Mesenchymal stem cell (in vitro differentiated cells and primary cell): ENCODE results near the gene RTN1.

Experiments
- DNase-seq: peaks from one replicate; pipeline ENCODE4 v3.0.0-alpha.2; 2013
- H2AFZ ChIP-seq: one replicate; pipeline ENCODE4 v1.6.1; 2013; ENCODE audit warnings: low read depth, mild to moderate bottlenecking, control low read depth, inconsistent platforms, low read length, moderate library complexity
- H2AK5ac ChIP-seq: 2 replicates; pipeline ENCODE4 v1.6.1; 2013; ENCODE audit warnings: low read length, moderate library complexity, mild to moderate bottlenecking, inconsistent platforms; ENCODE audit not compliant: severe bottlenecking
- H2BK120ac ChIP-seq: one replicate; pipeline ENCODE4 v1.6.1; 2013; ENCODE audit warnings: low read depth, mild to moderate bottlenecking, inconsistent platforms, low read length, moderate library complexity
- H2BK12ac ChIP-seq, 2 experiments: one replicate each; pipeline ENCODE4 v1.6.1; 2013; ENCODE audit warnings: inconsistent platforms in 2 of 2, low read length in 2 of 2, mild to moderate bottlenecking in 2 of 2, moderate library complexity in 2 of 2, control low read depth in 1 of 2
- H2BK15ac ChIP-seq: one replicate; pipeline ENCODE4 v1.6.1; 2013; ENCODE audit warnings: mild to moderate bottlenecking, low read depth, inconsistent platforms; ENCODE audit not compliant: poor library complexity, severe bottlenecking
- H2BK5ac ChIP-seq: 2 replicates; pipeline ENCODE4 v1.6.1; 2013; ENCODE audit warnings: low read depth, mild to moderate bottlenecking, low read length, control low read depth, inconsistent platforms; ENCODE audit not compliant: poor library complexity, severe bottlenecking
- H3K14ac ChIP-seq, 2 experiments: one replicate each; pipeline ENCODE4 v1.6.1; 2013; ENCODE audit warnings: inconsistent platforms in 2 of 2, low read length in 2 of 2, control low read depth in 1 of 2, mild to moderate bottlenecking in 1 of 2, moderate library complexity in 1 of 2
- H3K18ac ChIP-seq, 2 experiments: one replicate each; pipeline ENCODE4 v1.6.1; 2013; ENCODE audit warnings: inconsistent platforms in 2 of 2, low read length in 2 of 2, control low read depth in 1 of 2, low read depth in 1 of 2, mild to moderate bottlenecking in 1 of 2
- H3K23ac ChIP-seq, 2 experiments: one replicate each; pipeline ENCODE4 v1.6.1; 2013; ENCODE audit warnings: inconsistent platforms in 2 of 2, low read length in 2 of 2, mild to moderate bottlenecking in 2 of 2, moderate library complexity in 2 of 2, control low read depth in 1 of 2
- H3K27ac ChIP-seq: 2 replicates; pipeline ENCODE4 v1.5.1; 2013; ENCODE audit warnings: mild to moderate bottlenecking, moderate library complexity, low read length, control low read depth, inconsistent platforms; ENCODE audit not compliant: poor library complexity, severe bottlenecking
- H3K27me3 ChIP-seq, 2 experiments: 2 replicates each; pipeline versions ENCODE4 v1.6.1 to v1.7.0; 2013; ENCODE audit warnings: low read length in 2 of 2, mild to moderate bottlenecking in 2 of 2, moderate library complexity in 2 of 2, control low read depth in 1 of 2, inconsistent platforms in 1 of 2; ENCODE audit not compliant: control insufficient read depth in 1 of 2, insufficient read depth in 1 of 2
- H3K36me3 ChIP-seq, 2 experiments: 2 replicates each; pipeline versions ENCODE4 v1.6.1 to v1.7.0; 2013; ENCODE audit warnings: low read length in 2 of 2, control low read depth in 1 of 2, inconsistent platforms in 1 of 2, low read depth in 1 of 2, mild to moderate bottlenecking in 1 of 2; ENCODE audit not compliant: insufficient read depth in 2 of 2, control insufficient read depth in 1 of 2
- H3K4ac ChIP-seq, 2 experiments: one replicate each; pipeline ENCODE4 v1.6.1; 2013; ENCODE audit warnings: inconsistent platforms in 2 of 2, low read length in 2 of 2, mild to moderate bottlenecking in 2 of 2, moderate library complexity in 2 of 2, control low read depth in 1 of 2, low read depth in 1 of 2
- H3K4me1 ChIP-seq: 2 replicates; pipeline ENCODE4 v1.6.1; 2013; ENCODE audit warnings: low read depth, low read length, control low read depth; ENCODE audit not compliant: control insufficient read depth, insufficient read depth
- H3K4me2 ChIP-seq: 2 replicates; pipeline ENCODE4 v1.6.1; 2013; ENCODE audit warnings: low read length, mild to moderate bottlenecking, inconsistent platforms; ENCODE audit not compliant: poor library complexity, severe bottlenecking
- H3K4me3 ChIP-seq, 2 experiments: 2 replicates each; pipeline versions ENCODE4 v1.5.1 to v1.7.0; 2013; ENCODE audit warnings: low read length in 2 of 2, mild to moderate bottlenecking in 2 of 2, control low read depth in 1 of 2, low read depth in 1 of 2; ENCODE audit not compliant: insufficient read depth in 1 of 2
- H3K79me1 ChIP-seq: replicated peaks from 2 replicates; pipeline ENCODE4 v1.6.1; 2013; ENCODE audit warnings: mild to moderate bottlenecking, control low read depth, low read length, inconsistent platforms; ENCODE audit not compliant: poor library complexity, severe bottlenecking
- H3K9ac ChIP-seq: 2 replicates; pipeline ENCODE4 v1.7.0; 2013; ENCODE audit warnings: mild to moderate bottlenecking, low read length, moderate library complexity
- H3K9me3 ChIP-seq: 2 replicates; pipeline ENCODE4 v1.7.0; 2013; ENCODE audit warnings: mild to moderate bottlenecking, low read length; ENCODE audit not compliant: control insufficient read depth
- H4K8ac ChIP-seq: one replicate; pipeline ENCODE4 v1.6.1; 2013; ENCODE audit warnings: inconsistent platforms, mild to moderate bottlenecking, low read length, moderate library complexity
- H4K91ac ChIP-seq: one replicate; pipeline ENCODE4 v1.6.1; 2013; ENCODE audit warnings: mild to moderate bottlenecking, low read length, inconsistent platforms
- whole genome bisulfite sequencing: methylation state at CpG from one replicate; pipeline ENCODE4 v1.1.7; 2013; ENCODE audit warnings: mixed read lengths; 5-methylcytosine and 5-hydroxymethylcytosine counted together

Gene RTN1

DNA sequence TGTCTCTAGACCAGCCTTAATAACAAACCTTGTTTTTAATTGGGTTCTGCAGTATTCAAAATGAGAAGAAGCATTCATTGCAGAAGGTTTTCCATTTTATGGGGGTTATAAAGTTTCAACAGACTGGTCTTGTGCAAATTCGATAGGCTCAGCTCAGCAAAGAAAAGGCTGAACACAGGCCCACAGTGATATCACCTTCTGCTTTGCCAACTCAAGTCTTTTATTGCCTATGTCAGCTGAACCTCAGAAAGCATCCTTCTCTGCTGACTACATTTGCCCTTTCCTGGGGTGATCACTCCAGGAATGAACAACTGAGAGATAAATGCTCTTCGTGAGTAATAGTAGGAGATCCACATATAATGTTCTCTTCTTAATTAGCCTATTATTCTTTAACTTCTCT lies 159.5 kb downstream of the RTN1 start:
- Histone ChIP-seq H3K4me2 (no peak overlapping the region), H3K36me3 (no peaks in the 10 kb centered on the region), H3K23ac (no peak overlapping the region), H2BK120ac (no peak overlapping the region), H2BK15ac (no peak overlapping the region), H3K4me3 (no peak overlapping the region), H3K9ac (no peak overlapping the region), H3K18ac (no peak overlapping the region), H2AK5ac (no peak overlapping the region), H2BK5ac (no peak overlapping the region), H4K8ac (no peak overlapping the region), H4K91ac (no peak overlapping the region), H3K14ac (no peak overlapping the region), H3K9me3 (no peaks in the 10 kb centered on the region), H3K79me1 (no peaks in the 10 kb centered on the region), H3K4me1 (no peaks in the 10 kb centered on the region), H3K27ac (no peak overlapping the region), H3K27me3 (peaks cover 4 to 5% of the 10 kb centered on the region in 2 experiments), H3K4ac (no peak overlapping the region), H2BK12ac (no peak overlapping the region), H2AFZ (no peak overlapping the region)
- no peak for DNase-seq
- WGBS: 58% methylated on average over 1 of the region's 2 CpGs

DNA sequence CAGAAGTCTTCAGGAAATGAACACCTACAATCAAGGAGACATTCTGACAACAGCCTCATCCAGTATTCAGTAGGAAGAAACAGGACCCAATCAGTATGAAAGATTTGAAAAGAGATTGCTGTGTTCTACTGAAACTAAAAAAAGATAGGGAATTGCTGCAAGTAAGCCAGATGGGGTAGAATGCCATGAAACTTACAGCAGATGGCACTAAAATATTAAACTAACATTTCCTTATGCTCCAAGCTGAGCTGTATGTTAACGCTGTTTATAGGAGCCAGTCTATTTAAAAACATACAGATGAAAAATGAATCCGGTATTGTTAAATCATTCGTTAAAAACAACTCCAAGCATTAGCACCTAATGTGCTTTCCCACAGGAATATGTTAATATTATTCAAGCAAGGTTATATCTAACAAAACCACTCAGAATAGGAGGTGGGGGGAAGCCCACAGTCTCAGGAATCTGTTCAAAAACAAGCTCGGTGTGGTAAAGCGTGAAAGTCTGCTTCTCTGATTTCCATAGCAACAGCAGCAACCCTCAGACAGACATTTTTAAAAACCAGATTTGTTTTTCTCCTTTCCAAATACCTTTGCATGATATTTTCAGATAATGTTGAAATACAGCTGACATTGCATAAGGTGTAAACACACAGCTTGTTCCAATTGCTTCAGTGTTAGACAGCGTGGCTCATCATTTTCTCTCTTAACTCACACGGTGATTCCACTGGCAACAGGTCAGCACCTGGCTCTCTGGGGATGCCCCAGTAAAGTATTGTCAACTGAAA lies 162.6 kb downstream of the RTN1 start:
- WGBS: 77% methylated on average over 5 of the region's 7 CpGs
- Histone ChIP-seq H3K4me1 (no peaks in the 10 kb centered on the region), H3K14ac (no peak overlapping the region), H3K18ac (no peak overlapping the region), H3K79me1 (no peaks in the 10 kb centered on the region), H3K9ac (no peak overlapping the region), H2BK5ac (no peak overlapping the region), H2AK5ac (no peak overlapping the region), H3K9me3 (no peaks in the 10 kb centered on the region), H2BK12ac (no peak overlapping the region), H3K27me3 (peaks cover 7% of the 10 kb centered on the region in 2 experiments), H3K36me3 (no peaks in the 10 kb centered on the region), H4K8ac (no peak overlapping the region), H3K4ac (no peak overlapping the region), H2BK15ac (no peak overlapping the region), H2BK120ac (no peak overlapping the region), H3K27ac (no peak overlapping the region), H3K4me2 (no peak overlapping the region), H3K4me3 (no peak overlapping the region), H4K91ac (no peak overlapping the region), H3K23ac (no peak overlapping the region), H2AFZ (no peak overlapping the region)
- no peak for DNase-seq

DNA sequence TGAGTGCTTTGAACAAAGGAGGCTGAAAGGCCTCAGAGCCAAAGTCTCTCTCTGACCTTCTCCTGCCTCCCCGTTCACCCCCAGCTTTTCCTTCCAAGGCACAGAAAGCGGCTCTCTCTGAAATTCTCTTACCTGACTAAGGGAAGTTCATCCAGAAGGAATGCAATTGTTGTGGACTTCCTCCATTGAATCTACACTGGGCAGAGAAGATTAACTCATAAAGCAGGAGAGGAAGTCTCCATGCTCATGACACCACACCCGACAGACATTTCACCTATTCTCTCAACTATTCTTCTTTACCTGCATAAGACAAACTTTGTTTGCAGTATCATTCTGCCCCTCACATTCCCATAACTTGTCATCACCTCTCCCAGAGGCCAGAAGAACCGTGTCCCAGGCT lies 164.7 kb downstream of the RTN1 start:
- Histone ChIP-seq H3K36me3 (no peaks in the 10 kb centered on the region), H2AK5ac (no peak overlapping the region), H3K9me3 (peaks cover 5% of the 10 kb centered on the region), H2AFZ (no peak overlapping the region), H3K4me1 (no peaks in the 10 kb centered on the region), H3K27me3 (peaks cover 7% of the 10 kb centered on the region in 2 experiments), H3K23ac (no peak overlapping the region), H2BK120ac (no peak overlapping the region), H3K18ac (no peak overlapping the region), H4K91ac (no peak overlapping the region), H3K4me2 (no peak overlapping the region), H3K9ac (no peak overlapping the region), H3K4ac (no peak overlapping the region), H3K14ac (no peak overlapping the region), H3K27ac (no peak overlapping the region), H2BK5ac (no peak overlapping the region), H2BK15ac (no peak overlapping the region), H2BK12ac (no peak overlapping the region), H3K4me3 (no peak overlapping the region), H3K79me1 (no peaks in the 10 kb centered on the region), H4K8ac (no peak overlapping the region)
- 76% methylated on average over 4 of the region's 4 CpGs for WGBS
- DNase-seq: no peak

DNA sequence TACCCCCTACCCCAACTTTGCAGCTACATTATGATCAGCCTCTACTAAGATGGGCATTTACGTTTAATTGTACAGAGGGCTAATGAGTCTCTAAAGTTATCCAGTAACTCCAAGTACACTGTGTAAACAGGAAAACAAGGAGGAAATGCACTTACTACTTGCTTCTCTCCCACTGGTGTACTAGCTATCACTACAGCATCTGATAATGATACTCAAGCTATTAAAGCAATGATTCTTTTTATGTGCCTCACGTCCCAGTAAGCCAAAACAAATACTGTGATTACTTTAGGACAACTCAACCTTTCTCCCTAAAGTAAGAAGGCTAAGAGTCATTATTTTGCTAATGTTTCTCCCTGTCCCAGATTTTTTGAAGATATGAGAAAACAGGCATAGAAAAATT lies 165.3 kb downstream of the RTN1 start:
- H3K9ac ChIP-seq: no peak overlapping the region
- no peak overlapping the region for H4K8ac ChIP-seq
- WGBS: 64% methylated on average over 2 of the region's 2 CpGs
- H3K4ac ChIP-seq: no peak overlapping the region
- H2BK15ac ChIP-seq: no peak overlapping the region
- no peak overlapping the region for H2BK12ac ChIP-seq
- no peak overlapping the region for H3K14ac ChIP-seq
- no peak overlapping the region for H3K18ac ChIP-seq
- no peak overlapping the region for H3K4me2 ChIP-seq
- no peaks in the 10 kb centered on the region for H3K4me1 ChIP-seq
- peaks cover 7% of the 10 kb centered on the region in 2 experiments for H3K27me3 ChIP-seq
- no peak overlapping the region for H3K27ac ChIP-seq
- DNase-seq: no peak
- no peak overlapping the region for H2AK5ac ChIP-seq
- no peak overlapping the region for H3K23ac ChIP-seq
- no peak overlapping the region for H2BK5ac ChIP-seq
- no peaks in the 10 kb centered on the region for H3K36me3 ChIP-seq
- H4K91ac ChIP-seq: no peak overlapping the region
- no peak overlapping the region for H2AFZ ChIP-seq
- no peaks in the 10 kb centered on the region for H3K79me1 ChIP-seq
- H3K9me3 ChIP-seq: peaks cover 5% of the 10 kb centered on the region
- H3K4me3 ChIP-seq: no peak overlapping the region
- H2BK120ac ChIP-seq: no peak overlapping the region
